Stimulated activated CD4-positive, alpha-beta T cell treated with anti-CD3 and anti-CD28 coated beads, TNF-alpha, amount 100 ng/mL, for 24 hours (primary cell): ENCODE results near the gene DENND1A.

Experiments
- DNase-seq, 3 experiments: peaks; one replicate each; pipeline ENCODE4 v3.0.0-alpha.2; 2020; ENCODE audit warnings: low read depth in 3 of 3

DENND1A gene

DNA sequence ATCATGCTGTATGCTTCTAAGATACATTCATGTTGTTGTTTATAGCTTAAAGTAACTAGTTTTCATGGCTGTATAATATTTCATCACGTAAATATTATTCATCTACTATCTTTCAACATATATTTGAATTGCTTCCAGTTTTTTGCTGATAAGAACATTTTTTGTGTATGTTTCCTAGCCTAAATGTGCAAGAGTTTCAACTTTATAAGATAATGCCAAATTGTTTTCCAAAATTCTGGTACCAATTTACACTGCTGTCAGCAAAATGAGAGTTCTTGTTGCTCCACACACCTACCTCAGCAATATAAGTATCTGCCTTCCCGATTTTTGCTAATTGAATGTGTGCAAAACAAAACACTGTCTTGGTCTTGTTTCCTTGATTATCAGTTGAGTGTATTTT, 395.6 kb downstream of the DENND1A start:
- no peak for DNase-seq

- no peak for DNase-seq
These were observed 399.7 kb downstream of the DENND1A start for GRCh38 chr9:123530244-123530643.

GRCh38 chr9:123528501-123528900, 401.4 kb downstream of the DENND1A start:
- no peak for DNase-seq

DNA sequence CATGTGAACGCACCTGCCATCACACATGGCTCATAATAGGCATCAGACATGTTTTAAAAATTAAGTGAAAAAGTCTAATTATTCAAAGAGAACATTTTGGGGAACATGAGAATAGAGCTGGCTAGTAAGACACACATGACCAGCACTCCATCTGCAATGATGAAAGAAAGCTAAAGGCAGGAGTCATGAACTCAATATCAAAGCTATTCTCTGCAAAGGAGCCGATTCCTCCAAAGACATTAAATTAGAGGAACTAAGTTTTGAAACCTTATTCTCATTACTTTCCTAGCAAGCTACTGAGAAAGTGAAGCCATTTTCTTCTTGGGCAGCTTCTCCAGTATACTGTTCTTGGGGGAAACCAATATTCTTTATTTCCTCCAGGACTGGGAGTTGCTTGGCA, 401.9 kb downstream of the DENND1A start:
- no peak for DNase-seq

DNA sequence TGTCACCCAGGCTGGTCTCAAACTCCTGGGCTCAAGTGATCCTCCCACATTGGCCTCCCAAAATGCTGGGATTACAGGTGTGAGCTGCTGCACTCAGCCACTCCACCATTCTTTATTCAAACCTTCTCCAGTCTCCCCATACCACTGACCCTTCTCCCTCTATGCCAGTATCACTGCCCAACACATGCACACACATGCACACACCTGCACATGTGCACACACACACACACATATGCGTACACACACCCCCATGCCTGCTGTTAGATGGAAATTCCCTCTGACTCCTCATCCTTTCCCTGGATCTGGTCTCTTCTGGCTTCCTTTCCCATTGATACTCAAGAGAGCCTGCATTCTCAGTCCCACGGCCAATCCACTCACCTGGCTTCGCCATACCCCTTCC, 404.0 kb downstream of the DENND1A start:
- DNase-seq: no peak

DNA sequence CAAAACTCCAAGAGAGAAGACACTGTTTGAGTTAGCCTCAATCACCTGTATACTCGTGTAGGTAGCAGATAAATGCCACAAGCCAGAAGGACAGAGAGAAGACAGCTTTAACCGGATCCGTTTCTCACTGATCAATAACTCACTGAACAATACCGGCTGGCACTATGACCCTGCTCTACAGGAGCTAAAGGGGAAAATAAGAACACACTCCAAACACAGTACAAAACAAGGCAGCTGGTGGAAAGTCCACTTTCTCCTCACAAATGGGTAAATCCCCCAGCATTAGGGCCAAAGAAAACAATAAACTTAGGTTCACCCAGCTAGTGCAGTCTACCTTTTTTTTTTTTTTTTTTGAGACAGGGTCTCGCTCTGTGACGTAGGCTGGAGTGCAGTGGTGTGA, 404.5 kb downstream of the DENND1A start:
- no peak for DNase-seq

DNA sequence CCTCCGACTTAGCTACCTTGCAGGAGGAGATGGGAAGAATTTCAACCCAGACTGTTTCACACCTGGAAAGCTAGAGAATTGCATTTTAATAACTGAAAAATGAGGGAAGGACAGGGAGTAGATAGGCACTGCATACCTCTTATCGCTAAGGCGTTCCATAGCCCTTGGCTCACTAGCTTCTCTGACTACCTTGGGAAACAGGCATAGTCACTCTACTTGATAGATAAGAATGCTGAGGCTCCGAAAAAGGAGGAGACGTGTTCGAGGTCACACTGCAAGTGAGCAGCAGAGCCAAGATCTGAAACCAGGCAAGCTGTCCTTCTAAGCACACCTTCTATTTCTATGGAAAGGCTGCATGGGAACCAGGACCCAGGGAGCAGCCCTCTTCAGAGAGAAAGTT, 405.1 kb downstream of the DENND1A start:
- DNase-seq: no peak

DNA sequence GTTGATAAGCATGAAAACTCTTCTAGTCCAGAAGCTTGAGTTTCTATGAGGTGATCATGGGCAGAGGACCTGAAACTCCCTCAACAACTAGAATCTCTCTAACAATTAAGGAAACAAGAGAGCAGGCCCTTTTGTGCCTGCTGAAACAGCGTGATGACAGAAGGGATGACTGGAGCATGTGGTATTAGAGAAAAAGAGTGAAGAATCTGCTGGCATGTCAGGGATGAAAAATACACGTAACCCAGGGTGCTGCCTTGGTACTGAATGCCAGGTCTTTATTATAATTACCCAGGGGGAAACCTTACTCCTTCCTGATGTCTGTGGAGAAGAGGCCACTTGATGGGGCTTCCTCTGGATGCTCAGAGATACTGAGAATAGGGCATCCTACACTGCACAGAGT, 406.1 kb downstream of the DENND1A start:
- no peak for DNase-seq

GRCh38 chr9:123523001-123523400, 406.9 kb downstream of the DENND1A start:
- no peak for DNase-seq

DNA sequence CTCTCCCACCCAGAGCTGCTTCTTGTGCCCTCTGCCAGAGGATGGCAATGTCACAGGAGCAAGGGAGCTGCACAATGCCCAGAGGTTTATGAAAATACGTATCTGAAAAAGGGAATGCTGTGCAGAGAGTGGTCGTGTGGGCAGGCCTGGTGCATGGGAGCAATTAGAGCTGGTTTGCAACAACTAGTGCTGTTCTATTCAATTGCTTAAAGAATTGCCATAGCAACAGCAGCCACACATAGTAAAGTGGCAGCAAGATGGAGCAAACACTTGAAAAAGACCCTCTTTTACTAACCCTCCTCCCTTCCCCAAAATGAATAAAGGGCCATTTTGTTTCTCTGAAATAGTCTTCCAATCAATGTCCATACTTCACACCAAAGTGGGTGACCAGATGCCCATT, 407.7 kb downstream of the DENND1A start:
- no peak for DNase-seq

DNA sequence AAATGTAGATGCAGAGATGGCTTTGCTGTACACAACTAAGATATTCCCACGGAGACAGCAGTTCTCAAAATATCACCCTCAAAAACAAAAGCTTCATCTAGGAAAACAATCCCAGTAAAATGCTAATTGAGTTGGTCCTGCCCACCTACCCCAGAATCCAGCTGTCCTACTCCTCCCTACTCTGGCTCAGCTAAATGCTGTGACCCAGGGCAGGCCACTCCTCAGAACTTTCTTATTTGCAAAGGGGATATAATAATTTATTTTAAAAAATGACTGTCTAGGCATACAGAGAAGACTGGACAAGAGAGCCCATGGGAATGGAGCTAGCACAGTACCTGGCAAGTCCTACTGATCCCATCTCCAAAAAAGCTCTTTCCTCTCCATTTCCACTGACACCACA, 411.6 kb downstream of the DENND1A start:
- DNase-seq: no peak

GRCh38 chr9:123517512-123517911, 412.4 kb downstream of the DENND1A start:
- no peak for DNase-seq

GRCh38 chr9:123514766-123515165, 415.2 kb downstream of the DENND1A start:
- DNase-seq: no peak

DNA sequence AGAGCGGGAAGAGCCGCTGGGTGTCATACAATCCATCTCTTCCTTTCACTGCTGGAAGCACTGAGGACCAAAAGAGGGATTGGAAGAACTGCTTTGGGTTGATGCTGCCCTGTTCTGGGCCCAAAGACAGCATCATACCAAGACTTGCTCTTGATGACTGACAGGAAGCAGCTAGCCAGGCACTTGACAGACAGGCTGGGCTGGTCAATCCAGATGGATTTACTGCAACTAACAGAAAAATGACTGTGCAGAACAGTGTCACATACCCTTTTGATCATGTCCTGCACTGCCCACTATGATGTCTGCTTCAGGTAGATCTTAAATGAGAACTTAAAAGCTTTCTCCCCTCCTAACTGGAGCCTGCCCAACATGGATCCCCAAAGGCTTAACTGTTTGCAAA, 416.4 kb downstream of the DENND1A start:
- DNase-seq: no peak

DNA sequence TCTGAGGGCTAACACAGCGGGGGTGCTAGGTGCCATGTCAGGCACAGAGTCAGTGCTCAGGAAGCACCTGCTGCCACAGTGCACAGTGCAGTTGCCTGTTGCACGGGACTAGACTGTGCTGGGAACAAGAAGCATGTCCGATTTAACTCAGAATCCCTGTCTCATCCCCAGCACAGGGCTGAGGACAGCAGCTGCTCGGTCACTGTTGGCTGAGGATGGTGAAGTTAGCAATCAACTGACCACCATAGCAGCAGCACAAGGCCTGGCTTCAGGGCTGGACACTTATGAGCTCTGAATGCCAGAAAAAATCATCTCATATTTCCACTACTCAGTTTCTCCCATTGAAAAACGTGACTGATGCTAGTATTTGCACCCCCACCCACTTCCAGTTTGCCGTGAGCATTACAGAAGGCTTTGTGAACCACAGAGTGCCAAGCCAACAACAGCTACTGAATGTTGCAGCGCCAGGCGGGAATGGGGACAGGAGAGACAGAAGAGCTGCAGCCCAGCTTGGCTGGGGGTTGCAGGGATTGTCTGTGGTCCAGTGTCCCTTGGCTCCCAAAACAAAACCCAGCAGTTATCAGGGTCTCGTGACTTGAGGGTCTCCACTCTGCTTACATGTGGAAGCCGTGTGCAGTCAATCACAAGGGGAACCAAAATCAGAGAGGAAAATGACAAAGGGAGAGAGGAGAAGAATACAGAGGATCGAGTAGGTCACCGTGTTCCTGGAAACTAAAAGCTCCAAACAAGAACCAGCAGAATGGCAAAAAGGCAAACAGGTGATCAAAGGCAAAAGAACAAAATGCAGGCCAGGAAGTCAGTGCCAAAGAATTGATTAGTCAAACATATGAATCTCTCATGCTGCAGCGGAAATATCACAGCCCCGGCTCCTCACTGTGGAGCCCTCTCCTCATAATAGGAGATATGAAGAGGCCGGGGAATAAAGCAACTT, 418.3 kb downstream of the DENND1A start:
- DNase-seq: no peak

DNA sequence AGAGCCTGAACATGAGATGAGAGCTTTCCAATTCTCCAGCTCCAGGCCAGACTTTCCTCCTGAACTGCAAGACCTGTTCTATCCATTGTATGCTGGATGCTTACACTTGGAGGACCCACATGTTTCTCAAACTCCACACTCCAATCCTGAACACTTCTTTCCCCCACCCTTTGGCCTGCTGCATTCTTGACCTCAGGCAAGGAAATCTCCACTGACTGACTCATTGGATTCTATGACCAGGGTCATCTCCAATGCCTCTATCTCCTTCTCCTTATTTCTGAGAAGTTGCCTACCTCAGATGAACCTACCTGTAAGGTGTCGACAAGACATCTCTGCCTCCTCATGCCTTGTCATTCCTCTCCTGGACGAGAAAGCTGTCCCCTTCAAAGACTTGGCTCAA, 420.3 kb downstream of the DENND1A start:
- DNase-seq: no peak

DNA sequence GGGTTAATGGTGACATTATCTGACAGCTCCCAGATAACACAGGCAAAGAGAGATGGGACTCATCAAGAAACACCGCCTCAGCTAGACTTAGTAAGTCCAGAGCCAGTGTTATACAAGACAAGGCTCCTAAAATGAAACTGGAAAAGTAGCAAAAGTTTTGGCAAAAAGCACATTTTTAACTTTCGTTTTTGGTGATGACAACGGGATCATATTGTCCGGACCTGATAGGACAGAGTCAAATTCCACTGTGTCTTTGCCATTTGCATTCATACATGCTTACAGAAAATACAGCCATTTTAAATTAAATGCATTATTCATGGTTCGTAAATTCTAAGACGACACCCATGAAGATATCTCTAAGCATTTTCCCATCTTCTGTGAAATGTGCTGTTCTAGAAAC, 421.9 kb downstream of the DENND1A start:
- DNase-seq: no peak

DNA sequence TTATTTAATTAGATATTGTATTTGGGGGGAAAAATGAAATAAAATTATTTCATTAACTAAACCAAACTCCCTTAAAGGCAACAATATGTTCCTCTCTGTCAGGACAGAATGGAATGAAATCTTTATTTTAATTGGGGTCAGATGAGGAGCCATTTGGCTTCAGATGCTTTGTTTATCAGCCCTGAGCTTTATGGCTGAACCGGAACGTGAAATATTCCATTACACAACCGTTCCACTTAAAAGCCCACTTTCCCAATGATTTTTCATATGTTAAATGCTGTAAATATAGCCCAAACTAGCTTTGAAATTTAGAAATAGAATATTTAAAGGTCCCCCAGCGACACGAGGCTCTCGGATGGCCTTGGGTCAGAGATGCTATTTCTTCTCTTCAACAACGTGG, 424.4 kb downstream of the DENND1A start:
- no peak for DNase-seq

- no peak for DNase-seq
These were observed 429.6 kb downstream of the DENND1A start for GRCh38 chr9:123500336-123500735.

DNA sequence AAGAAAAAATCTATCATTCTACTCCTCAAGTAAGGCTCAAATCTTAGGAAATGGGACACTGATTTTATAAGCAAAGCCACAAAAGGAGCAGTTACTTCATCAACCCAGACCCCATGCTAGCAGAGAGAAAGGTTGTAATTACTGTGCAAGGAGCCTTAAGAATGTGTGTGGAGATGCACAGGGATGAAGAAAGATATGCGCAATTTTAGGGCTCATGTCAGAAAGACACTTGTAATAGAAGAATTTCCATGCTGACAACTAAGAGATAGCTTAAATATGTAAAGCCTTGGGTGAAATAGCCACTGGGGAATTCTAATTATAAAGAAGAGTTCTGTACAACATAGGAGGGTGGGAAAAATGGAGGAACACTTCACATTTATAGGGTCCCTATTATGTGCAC, 432.1 kb downstream of the DENND1A start:
- no peak for DNase-seq

DNA sequence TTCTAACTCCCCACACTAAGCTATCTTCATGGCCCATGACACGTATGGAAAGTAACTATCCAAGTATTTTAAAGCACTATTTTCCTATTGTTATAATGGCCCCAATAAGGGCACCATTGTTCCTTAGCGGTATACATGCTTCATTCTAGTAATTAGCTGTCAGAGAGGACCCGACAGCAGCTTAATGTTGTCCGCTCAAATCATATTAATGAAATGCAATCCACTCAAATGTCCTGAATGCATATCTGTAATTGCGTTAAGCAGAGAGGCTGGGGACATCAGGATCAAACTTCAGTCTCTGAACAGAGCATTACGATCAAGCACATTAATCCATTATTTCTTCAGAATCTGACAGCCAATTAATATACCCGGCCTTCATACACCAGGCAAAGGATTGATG, 434.2 kb downstream of the DENND1A start:
- no peak for DNase-seq

DNA sequence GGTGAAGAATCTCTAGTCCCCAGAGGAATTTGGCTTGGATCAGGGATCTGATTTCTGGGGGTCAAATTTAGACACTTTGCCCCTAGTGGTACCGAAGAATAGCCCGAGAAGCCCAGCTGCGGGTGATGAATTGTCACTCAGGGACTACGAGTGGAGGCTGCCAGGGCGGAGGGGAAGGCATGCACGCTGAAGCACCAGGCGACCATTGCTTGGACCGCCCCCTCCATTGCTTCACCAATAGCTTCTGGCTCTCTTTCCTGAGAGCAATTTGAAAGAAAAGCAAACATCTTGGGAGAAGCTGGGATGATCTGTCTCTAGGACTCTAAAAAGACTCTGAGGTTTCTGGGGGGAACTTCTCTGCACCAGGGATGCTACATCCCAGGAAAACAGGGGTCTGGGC, 436.3 kb downstream of the DENND1A start:
- no peak for DNase-seq

DNA sequence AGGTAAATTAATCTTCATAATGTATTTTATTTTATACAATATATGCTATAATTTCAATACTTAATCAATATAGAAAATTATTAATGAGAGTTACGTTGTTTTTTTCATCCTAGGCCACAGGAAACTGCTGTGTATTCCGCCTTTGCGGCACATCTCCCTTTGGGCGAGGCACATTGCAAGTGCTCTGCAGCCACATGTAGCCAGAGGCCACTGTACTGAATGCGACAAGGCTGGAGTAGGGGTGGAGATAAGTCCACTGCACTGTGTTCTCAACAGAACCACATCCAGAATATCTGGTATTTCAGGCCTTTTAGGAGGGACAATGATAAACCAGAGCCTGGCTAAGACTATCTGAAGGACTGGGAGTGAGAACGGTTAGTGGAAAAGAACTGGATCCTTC, 439.2 kb downstream of the DENND1A start:
- DNase-seq: no peak
